ENCODE measurements around the gene BAZ2B. TPM values are rescaled to one million over a fixed set of nuclear protein-coding genes. Genes with fewer than 3 reads are reported as not detected.

The BAZ2B gene
- total and polyA plus RNA-seq, 2 experiments from 2014 or later: 51.7 to 62.9 TPM

- Histone ChIP-seq H2AFZ (no peak overlapping the region), H3K9me2 (ENCODE audit: insufficient read depth) (no peaks in the 10 kb centered on the region), H4K20me1 (replicated peaks; ENCODE audit: insufficient read depth) (no peaks in the 10 kb centered on the region), H3K4me3 (no peak overlapping the region), H3K27ac (ENCODE audit: low read depth) (no peak overlapping the region), H3F3A (replicated peaks; ENCODE audit: low read depth) (no peaks in the 10 kb centered on the region), H3K27me3 (ENCODE audit: insufficient read depth) (no peaks in the 10 kb centered on the region), H3K36me3 (ENCODE audit: insufficient read depth) (no peaks in the 10 kb centered on the region), H3K4me2 (no peak overlapping the region), H3K79me2 (replicated peaks; ENCODE audit: insufficient read depth) (no peaks in the 10 kb centered on the region), H3K4me1 (ENCODE audit: insufficient read depth) (peaks cover 31% of the 10 kb centered on the region)
- no peak overlapping the region for H3K27ac Mint-ChIP-seq
- no peak for TF ChIP-seq NANOG (IDR thresholded peaks at IDR 0.05; ENCODE audit: borderline replicate concordance)
- TF ChIP-seq POLR2AphosphoS5 (IDR thresholded peaks at IDR 0.05; ENCODE audit: low read depth): no peak
- TF ChIP-seq REST (IDR thresholded peaks at IDR 0.05; ENCODE audit: unreplicated experiment): no peak
- TF ChIP-seq EZH2 (IDR thresholded peaks at IDR 0.05; ENCODE audit: low read depth, unreplicated experiment): no peak
- no peak for TF ChIP-seq CTCF (conservative IDR thresholded peaks at IDR 0.05; ENCODE audit: low read depth in 2 of 2)
- no peak for TF ChIP-seq ZNF331 (CRISPR knock-in tag; IDR thresholded peaks at IDR 0.05; ENCODE audit: low read depth)
- TF ChIP-seq STAT1 (IDR thresholded peaks at IDR 0.05; ENCODE audit: unreplicated experiment): no peak
- TF ChIP-seq JUNB (IDR thresholded peaks at IDR 0.05; ENCODE audit: unreplicated experiment): no peak
- no peak for TF ChIP-seq CREB1 (CRISPR knock-in tag; IDR thresholded peaks at IDR 0.05; ENCODE audit: low read depth)
- TF ChIP-seq, protein P1, sequence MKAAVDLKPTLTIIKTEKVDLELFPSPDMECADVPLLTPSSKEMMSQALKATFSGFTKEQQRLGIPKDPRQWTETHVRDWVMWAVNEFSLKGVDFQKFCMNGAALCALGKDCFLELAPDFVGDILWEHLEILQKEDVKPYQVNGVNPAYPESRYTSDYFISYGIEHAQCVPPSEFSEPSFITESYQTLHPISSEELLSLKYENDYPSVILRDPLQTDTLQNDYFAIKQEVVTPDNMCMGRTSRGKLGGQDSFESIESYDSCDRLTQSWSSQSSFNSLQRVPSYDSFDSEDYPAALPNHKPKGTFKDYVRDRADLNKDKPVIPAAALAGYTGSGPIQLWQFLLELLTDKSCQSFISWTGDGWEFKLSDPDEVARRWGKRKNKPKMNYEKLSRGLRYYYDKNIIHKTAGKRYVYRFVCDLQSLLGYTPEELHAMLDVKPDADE (IDR thresholded peaks at IDR 0.05): no peak
- H3K36me3 Mint-ChIP-seq (ENCODE audit: low read depth): no peaks in the 10 kb centered on the region
- ATAC-seq (no peak), DNase-seq (ENCODE audit: low spot score) (no peak)
- no peaks in the 10 kb centered on the region; the same call in 2 of the 3 replicates for H3K9me3 Mint-ChIP-seq
- peaks cover 4% of the 10 kb centered on the region for H3K27me3 Mint-ChIP-seq (ENCODE audit: insufficient read depth, low read depth, poor library complexity)
- no peak overlapping the region for H3K4me3 Mint-ChIP-seq
- peaks cover 24% of the 10 kb centered on the region for H3K4me1 Mint-ChIP-seq
Observed at GRCh38 chr2:159622966-159623365, 6.6 kb upstream of the BAZ2B start.

DNA sequence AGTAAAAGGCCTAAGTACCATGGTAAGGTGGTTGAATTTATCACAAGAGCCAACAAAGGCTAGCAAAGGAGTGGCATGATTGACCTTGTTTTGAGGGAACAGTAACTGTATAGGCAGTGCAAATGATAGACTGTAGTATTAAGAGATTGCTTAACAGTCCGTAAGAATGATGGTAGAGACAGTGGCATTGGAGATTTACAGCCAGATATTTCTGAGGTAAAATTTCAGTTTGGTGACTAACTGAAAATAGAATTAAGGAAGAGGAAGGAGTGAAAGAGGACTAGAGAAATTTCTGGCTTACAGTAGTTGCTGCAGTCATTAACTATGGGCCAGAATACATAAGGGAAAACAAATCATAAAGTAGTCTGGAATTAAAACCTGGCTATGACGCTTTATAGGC lies 4.4 kb upstream of the BAZ2B start:
- H3K36me3 Mint-ChIP-seq (ENCODE audit: low read depth): peaks cover 4% of the 10 kb centered on the region
- Histone ChIP-seq H3K4me3 (no peak overlapping the region), H2AFZ (no peak overlapping the region)
- no peak for TF ChIP-seq CTCF (conservative IDR thresholded peaks at IDR 0.05; ENCODE audit: low read depth in 2 of 2)
- TF ChIP-seq ZNF114 (CRISPR knock-in tag; IDR thresholded peaks at IDR 0.05): no peak
- TF ChIP-seq, protein P1 (IDR thresholded peaks at IDR 0.05): no peak
- no peak for TF ChIP-seq NANOG (IDR thresholded peaks at IDR 0.05; ENCODE audit: borderline replicate concordance)
- no peak for TF ChIP-seq EZH2phosphoT487 (IDR thresholded peaks at IDR 0.05; ENCODE audit: unreplicated experiment)

More for the DNA sequence above, 4.4 kb upstream of the BAZ2B start:
- Mint-ChIP-seq H3K4me1 (peaks cover 29% of the 10 kb centered on the region), H3K27me3 (ENCODE audit: insufficient read depth, low read depth, poor library complexity) (peaks cover 4% of the 10 kb centered on the region), H3K27ac (no peak overlapping the region; the same call in 1 of the 2 replicates), H3K9me3 (no peaks in the 10 kb centered on the region), H3K4me3 (no peak overlapping the region)
- H4K20me1 ChIP-seq (replicated peaks; ENCODE audit: insufficient read depth): no peaks in the 10 kb centered on the region
- no peaks in the 10 kb centered on the region for H3K9me2 ChIP-seq (ENCODE audit: insufficient read depth)
- ATAC-seq (no peak), DNase-seq (ENCODE audit: low spot score) (no peak)
- peaks cover 11% of the 10 kb centered on the region for H3K79me2 ChIP-seq (replicated peaks; ENCODE audit: insufficient read depth)
- H3F3A ChIP-seq (replicated peaks; ENCODE audit: low read depth): no peaks in the 10 kb centered on the region
- peaks cover 31% of the 10 kb centered on the region for H3K4me1 ChIP-seq (ENCODE audit: insufficient read depth)
- H3K27ac ChIP-seq (ENCODE audit: low read depth): no peak overlapping the region
- no peaks in the 10 kb centered on the region for H3K27me3 ChIP-seq (ENCODE audit: insufficient read depth)
- no peaks in the 10 kb centered on the region for H3K36me3 ChIP-seq (ENCODE audit: insufficient read depth)
- H3K4me2 ChIP-seq: no peak overlapping the region

Measured in GM23338 (cell line).